ENCODE data around the gene GTF3A. TPM values are rescaled to one million over a fixed set of nuclear protein-coding genes. Genes with fewer than 3 reads are reported as not detected.

Gene GTF3A
- total RNA-seq, 1 donor = 111 TPM

DNA sequence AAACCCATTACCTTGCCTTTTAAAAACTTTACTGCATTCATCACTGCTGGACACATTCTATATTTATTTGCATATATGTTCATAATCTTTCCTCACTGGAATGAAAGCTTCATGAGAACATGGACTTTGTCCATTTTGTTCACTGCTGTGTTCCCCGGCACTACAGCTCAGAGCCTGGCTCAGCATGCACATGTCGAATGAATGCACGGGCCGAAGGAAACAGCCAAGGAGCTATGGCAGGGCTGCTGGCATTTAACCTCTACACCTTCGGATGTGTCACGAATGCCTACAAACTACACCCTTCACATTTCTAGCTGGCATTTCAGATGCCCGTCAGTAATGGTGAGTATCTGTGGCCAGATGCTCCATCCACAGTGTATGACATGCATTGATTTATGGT is 18.4 kb downstream of the GTF3A start:
- TF ChIP-seq, protein P1, sequence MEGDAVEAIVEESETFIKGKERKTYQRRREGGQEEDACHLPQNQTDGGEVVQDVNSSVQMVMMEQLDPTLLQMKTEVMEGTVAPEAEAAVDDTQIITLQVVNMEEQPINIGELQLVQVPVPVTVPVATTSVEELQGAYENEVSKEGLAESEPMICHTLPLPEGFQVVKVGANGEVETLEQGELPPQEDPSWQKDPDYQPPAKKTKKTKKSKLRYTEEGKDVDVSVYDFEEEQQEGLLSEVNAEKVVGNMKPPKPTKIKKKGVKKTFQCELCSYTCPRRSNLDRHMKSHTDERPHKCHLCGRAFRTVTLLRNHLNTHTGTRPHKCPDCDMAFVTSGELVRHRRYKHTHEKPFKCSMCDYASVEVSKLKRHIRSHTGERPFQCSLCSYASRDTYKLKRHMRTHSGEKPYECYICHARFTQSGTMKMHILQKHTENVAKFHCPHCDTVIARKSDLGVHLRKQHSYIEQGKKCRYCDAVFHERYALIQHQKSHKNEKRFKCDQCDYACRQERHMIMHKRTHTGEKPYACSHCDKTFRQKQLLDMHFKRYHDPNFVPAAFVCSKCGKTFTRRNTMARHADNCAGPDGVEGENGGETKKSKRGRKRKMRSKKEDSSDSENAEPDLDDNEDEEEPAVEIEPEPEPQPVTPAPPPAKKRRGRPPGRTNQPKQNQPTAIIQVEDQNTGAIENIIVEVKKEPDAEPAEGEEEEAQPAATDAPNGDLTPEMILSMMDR (IDR thresholded peaks at IDR 0.05; ENCODE audit: insufficient read depth, low read depth, low read length) = no peak
- DNase-seq (ENCODE audit: low read depth) = no peak
- H3K4me3 ChIP-seq (ENCODE audit: low read depth, low read length) = no peak overlapping the region

DNA sequence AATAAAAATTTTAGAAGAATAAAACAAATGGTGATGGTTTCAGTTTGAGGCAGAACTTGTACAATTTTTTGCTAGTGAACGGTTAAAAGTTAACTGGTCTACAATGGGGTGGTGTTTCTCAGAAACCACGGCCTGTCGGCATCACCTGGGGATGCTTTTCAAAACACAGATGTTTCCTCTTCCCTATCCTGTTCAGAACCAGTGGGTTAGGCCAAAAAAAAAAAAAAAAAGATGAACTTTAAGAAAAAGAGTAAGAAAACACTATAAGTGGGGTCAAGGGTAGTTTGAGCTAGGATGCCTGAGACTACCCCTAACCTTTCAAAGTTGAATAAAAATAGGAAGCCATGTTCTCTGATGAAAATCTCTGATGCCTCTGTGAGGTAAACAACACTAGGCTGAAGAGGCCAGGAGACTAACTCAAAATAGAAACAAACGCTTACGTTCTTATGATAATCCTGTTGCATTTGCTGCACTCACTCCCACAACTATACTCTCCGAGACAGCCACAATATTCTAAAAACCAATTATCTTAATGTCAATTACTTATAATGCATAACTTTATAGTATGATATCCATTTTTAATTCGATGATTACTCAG is 22.7 kb downstream of the GTF3A start:
- DNase-seq (ENCODE audit: low read depth) = no peak
- no peak overlapping the region for H3K4me3 ChIP-seq (ENCODE audit: low read depth, low read length)
- TF ChIP-seq, protein P1 (IDR thresholded peaks at IDR 0.05; ENCODE audit: insufficient read depth, low read depth, low read length) = no peak

DNA sequence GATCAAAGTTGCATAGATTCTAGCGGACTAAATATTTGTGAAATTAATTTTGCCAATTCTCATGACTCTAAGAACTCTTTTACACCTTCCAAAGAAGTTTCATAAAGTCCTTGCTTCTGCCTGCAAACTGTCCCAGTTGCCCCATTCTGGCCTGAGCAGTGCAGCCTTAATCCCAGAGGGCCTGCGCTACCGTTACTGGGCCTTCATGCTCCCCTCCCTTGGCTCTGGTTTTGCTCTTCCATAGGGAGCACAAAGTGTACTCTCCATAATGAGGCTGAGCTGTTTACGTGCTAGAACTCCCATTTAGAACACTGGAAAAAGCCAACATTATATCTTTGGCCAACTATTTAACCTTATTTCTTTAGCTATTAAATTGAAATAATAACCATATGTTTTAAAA is 23.9 kb downstream of the GTF3A start:
- TF ChIP-seq, protein P1 (IDR thresholded peaks at IDR 0.05; ENCODE audit: insufficient read depth, low read depth, low read length) = no peak
- DNase-seq (ENCODE audit: low read depth) = no peak
- no peak overlapping the region for H3K4me3 ChIP-seq (ENCODE audit: low read depth, low read length)

DNA sequence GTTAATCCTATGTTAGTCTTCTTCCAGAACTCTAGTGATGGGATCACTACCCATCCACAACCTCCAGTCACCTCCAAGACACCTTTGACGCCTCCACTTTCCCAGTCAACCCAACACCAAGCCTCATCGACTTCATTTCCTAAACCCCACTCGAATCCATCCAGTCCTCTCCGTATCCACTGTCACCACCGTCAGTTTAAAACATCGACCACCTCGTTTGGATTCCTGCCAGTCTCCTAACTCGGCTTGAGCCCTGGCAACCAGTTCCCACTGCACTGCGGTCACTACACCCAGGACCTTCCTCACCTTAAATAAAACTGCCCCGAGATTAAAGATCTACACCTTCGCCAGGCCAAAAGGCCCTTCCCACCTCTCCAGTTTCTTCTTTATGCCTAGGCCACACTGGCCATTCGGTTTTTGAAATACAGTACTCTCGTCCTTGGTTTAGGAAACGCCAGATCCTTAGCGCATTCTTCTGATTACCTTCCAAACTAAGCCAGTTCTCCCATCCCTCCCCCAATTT is 24.7 kb downstream of the GTF3A start:
- H3K4me3 ChIP-seq (ENCODE audit: low read depth, low read length) = peak overlapping the region; percentile 97
- DNase-seq (ENCODE audit: low read depth) = no peak
- TF ChIP-seq, protein P1 (IDR thresholded peaks at IDR 0.05; ENCODE audit: insufficient read depth, low read depth, low read length) = no peak

DNA sequence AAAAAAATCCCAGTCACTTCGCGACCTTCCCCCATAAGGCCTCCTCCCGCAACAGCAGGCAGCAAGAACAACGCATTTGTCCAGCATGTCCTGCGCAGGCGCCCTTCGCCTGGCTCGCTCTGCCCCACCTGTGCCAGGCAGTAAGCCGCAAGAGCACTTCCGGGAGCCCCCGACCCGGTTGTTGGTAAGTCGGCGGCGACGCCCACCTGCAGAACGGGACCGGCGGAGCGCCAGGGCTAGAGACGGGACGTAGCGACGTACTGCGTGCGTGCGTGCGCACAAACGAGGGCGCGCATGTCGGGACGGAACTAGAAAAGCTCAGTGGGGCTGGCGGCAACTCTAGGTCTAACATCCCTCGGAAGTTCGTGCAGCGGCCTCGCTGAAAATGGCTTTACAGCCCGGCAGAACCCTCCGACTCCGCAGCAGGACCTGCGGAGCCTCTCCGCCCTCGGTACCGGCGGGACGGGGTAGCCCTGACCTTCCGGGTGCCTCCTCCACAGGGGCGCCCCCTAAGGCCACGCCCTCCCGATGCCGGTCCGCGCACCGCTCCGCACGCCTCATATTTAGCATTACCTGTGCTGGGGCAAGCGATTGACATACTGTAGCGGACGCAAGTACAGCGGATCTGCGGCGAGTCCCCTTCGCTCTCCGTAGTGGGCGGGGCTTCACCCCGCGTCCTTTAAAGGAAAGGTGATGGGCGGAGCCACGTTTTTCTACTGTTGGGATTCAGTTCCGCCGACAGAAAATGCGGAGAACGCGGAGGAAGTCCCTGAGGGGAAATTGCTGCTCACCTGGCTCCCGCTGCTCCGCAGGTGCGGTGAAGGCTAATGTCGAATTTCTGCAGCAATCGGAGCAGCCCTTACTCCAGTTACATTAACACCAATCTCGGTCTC is 25.8 kb downstream of the GTF3A start, which contains the start of gene MTIF3:
MTIF3 (minus strand) TSS at position 629 of the 893 bp plus-strand sequence. CDS start 10,116 bp downstream, outside the sequence.
- peak within 1 kb of the TSS; percentile 97 for H3K4me3 ChIP-seq (ENCODE audit: low read depth, low read length)
- TF ChIP-seq, protein P1 (IDR thresholded peaks at IDR 0.05; ENCODE audit: insufficient read depth, low read depth, low read length) = no peak
- DNase-seq (ENCODE audit: low read depth) = peak; percentile 91

DNA sequence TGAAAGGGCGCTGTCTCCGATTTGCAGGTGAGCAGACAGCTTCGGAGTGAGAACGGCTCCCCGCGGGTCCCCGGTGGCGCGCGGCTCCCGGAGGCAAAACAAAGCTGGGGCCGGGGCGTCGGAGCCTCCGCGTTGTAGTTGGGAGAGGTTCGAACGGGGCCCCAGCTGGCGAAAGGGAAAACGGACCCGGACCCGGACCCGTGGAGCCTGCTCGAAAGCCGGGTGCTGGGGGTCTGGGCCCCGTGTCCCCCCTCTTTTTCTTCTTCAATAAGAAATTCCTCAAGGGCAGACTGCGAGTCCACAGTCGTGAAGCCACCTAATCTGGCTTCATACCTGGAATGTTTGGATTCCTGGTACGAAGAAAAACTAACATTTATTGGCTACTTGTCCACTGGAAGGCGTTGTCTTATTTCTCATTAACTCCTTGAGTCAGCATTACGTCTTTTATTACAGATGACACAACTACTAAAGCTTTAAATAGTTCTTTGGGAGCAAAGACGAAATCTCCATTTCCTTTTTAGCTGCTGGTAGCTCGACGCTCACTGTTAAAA is 26.6 kb downstream of the GTF3A start:
- peak overlapping the region; percentile 97 for H3K4me3 ChIP-seq (ENCODE audit: low read depth, low read length)
- peak; percentile 66 for DNase-seq (ENCODE audit: low read depth)
- TF ChIP-seq, protein P1 (IDR thresholded peaks at IDR 0.05; ENCODE audit: insufficient read depth, low read depth, low read length) = no peak
